ENCODE measurements around the gene PARVB.

PARVB gene

DNA sequence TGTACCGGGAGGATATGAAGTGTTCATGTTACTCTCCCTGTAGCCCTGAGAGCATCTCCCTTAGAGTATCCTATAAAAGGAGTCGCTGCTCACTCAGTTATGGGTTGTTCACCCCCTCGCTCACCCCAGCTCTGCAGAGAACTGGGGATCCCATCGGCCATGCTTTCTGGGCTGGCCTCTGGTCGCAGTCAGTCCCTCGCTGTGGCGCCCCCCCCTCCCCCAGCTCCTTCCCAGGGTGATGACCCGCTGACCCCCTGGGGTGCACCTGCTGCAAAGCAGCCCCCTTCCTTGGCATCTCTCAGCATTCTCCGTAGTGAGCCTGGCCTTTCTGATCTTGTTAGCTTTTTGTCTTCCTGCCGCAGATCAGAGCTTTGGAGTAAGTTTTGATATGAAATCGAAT lies 146.4 kb downstream of the PARVB start:
- TF ChIP-seq, protein P1, sequence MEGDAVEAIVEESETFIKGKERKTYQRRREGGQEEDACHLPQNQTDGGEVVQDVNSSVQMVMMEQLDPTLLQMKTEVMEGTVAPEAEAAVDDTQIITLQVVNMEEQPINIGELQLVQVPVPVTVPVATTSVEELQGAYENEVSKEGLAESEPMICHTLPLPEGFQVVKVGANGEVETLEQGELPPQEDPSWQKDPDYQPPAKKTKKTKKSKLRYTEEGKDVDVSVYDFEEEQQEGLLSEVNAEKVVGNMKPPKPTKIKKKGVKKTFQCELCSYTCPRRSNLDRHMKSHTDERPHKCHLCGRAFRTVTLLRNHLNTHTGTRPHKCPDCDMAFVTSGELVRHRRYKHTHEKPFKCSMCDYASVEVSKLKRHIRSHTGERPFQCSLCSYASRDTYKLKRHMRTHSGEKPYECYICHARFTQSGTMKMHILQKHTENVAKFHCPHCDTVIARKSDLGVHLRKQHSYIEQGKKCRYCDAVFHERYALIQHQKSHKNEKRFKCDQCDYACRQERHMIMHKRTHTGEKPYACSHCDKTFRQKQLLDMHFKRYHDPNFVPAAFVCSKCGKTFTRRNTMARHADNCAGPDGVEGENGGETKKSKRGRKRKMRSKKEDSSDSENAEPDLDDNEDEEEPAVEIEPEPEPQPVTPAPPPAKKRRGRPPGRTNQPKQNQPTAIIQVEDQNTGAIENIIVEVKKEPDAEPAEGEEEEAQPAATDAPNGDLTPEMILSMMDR (IDR thresholded peaks at IDR 0.05; ENCODE audit: insufficient read depth, low read length, missing control alignments) = no peak
- no peak for DNase-seq (ENCODE audit: low read depth, low spot score)
- ChIA-PET POLR2A (no interaction called here), CTCF (no interaction called here)
- no peak overlapping the region for H3K4me3 ChIP-seq (ENCODE audit: low read depth, low read length)

DNA sequence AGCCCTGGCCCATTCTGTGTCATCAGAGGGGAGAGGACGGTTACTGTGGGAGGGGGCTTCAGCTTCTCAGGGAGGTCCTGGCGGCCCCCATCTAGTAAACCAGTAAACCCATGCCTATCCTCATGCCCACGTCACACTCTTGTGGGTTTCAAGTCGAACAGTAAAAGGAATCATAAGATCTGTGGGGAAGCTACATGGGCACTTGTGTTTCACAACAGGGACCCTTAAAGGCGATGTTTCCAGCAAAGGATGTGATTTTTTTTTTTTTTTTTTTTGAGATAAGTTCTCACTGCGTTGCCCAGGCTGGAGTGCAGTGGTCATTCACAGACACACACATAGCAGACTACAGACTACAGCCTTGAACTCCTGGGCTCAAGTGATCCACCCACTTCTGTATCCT lies 147.5 kb downstream of the PARVB start:
- ChIA-PET POLR2A (no interaction called here), CTCF (interaction anchor here (0.7 kb wide), 1 partner anchor 401 kb away, joined by 3 read pairs; no protein-coding TSS in a partner anchor)
- DNase-seq (ENCODE audit: low read depth, low spot score) = no peak
- TF ChIP-seq, protein P1 (IDR thresholded peaks at IDR 0.05; ENCODE audit: insufficient read depth, low read length, missing control alignments) = no peak
- no peak overlapping the region for H3K4me3 ChIP-seq (ENCODE audit: low read depth, low read length)

DNA sequence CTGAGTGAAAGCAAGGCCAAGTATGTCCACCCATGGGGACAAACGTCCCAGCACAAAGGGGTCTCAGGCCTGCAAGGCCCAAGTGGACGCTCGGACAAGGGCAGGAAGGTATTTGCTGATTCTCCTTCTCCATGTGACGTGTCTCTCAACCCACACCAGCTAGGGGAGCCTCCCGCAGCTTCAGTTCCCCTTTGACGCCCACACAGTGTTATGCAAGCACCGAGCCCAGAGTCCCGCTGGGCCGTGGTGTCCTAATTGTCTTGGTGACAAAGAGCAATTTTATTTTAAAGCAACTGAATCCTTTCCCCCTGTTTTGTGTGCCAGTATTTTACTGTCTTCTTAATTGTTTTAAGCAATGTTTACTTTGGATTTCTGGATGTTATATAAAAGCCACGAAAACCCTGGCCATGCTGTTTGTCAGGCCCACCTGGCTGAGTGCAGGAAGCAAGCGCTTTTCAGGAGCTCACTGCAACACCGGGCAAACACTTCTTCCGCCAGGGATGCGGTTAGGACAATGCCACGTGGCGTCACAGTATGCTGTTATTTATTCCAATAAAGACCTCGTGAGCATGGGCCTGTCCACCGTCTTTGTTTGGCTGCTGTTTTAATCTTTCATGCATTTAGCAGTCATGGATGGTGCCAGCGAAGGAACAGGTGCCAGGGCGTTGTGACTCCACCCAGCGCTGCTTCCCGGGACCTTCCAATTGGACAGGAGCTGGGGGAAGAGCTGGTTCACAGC lies 148.4 kb downstream of the PARVB start:
- H3K4me3 ChIP-seq (ENCODE audit: low read depth, low read length) = no peak overlapping the region
- TF ChIP-seq, protein P1 (IDR thresholded peaks at IDR 0.05; ENCODE audit: insufficient read depth, low read length, missing control alignments) = no peak
- ChIA-PET CTCF (interaction anchor here (0.8 to 1.3 kb wide), 2 partner anchors 91 to 985 kb away, joined by 3 read pairs; no protein-coding TSS in a partner anchor), POLR2A (no interaction called here)
- no peak for DNase-seq (ENCODE audit: low read depth, low spot score)

DNA sequence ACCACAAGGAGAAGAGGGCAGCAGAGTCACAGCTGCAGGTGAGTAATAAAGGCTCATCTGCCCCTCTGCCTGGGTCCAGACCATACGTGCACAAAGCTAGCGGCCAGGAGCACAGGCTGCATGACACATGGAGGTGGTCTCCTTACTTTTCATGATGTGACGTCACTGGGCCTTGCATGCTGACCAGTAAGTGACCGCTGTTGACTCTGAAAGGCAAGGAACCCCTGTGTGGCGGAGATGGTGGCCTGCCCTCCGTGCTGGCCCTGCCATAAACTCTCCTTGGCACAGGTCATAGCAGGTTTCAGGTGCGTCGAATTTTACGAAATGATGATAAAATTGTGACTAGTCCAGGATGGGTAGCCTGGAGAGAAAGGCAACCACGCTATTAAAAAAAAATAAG lies 149.1 kb downstream of the PARVB start:
- TF ChIP-seq, protein P1 (IDR thresholded peaks at IDR 0.05; ENCODE audit: insufficient read depth, low read length, missing control alignments) = no peak
- ChIA-PET CTCF (interaction anchor here (0.8 to 1.3 kb wide), 3 partner anchors 8 to 985 kb away, joined by 3 read pairs; no protein-coding TSS in a partner anchor), POLR2A (no interaction called here)
- H3K4me3 ChIP-seq (ENCODE audit: low read depth, low read length) = no peak overlapping the region
- DNase-seq (ENCODE audit: low read depth, low spot score) = no peak

DNA sequence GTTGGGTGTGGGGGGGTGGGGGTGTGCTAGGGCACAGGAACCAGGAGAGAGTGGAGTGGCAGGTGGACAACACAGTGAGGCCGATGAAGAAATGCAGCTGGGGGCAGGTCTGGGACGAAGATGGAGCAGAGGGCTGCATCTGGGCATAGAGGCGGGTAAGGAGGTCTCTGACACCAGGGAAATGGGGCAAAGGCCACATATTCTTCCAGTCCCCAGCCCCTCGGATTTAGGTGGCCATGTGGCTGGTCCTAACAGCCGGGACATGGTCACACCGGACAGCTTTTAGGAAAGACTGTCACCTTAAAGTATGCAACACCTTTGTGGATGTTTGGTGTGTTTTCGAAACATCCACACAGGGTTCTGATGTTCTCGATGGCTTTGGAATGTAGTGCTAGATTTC lies 151.6 kb downstream of the PARVB start:
- POLR2A ChIA-PET = no interaction called here
- H3K4me3 ChIP-seq (ENCODE audit: low read depth, low read length) = no peak overlapping the region
- CTCF ChIA-PET = no interaction called here
- DNase-seq (ENCODE audit: low read depth, low spot score) = no peak
- TF ChIP-seq, protein P1 (IDR thresholded peaks at IDR 0.05; ENCODE audit: insufficient read depth, low read length, missing control alignments) = no peak

DNA sequence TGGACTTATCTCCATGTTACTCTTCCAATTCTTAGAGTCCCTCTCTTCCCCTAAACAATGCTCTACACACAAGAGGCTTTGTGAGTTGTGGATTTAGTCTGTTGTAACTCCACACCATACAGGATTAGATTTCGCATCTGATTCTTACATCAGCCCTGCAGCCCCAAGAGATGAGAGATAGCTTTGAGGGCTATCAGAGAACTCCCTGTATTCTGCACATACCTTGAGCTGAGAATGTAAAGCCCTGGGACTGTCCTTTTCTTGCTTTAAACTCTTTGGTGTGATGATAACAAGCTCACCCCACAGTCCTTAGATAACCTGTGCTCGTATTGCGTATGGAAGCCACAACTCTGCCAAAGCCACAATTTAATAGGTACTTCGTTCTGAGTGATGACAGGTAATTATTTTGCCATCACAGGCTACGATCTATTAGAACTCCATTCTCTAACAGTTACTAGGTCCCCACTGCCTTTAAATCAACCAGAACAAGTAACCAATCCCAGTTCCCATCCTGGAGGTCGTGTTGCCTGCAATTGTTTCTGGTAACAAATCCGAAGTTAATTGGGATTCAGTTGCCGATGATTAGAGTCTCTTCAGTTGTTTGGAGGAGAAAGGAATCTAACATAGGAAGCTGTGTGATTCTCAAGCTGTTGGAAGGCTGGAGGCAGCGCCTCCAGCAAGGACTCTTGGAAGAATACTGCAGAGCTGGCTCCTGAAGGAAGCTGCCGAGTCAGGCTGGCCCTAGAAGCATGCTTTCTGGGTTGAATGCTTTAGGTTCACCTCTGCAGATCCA lies 155.3 kb downstream of the PARVB start:
- DNase-seq (ENCODE audit: low read depth, low spot score) = no peak
- CTCF ChIA-PET = interaction anchor here (0.9 kb wide), 1 partner anchor 388 kb away, joined by 3 read pairs; no protein-coding TSS in a partner anchor

More for the DNA sequence above, 155.3 kb downstream of the PARVB start:
- POLR2A ChIA-PET = no interaction called here
- TF ChIP-seq, protein P1 (IDR thresholded peaks at IDR 0.05; ENCODE audit: insufficient read depth, low read length, missing control alignments) = no peak
- no peak overlapping the region for H3K4me3 ChIP-seq (ENCODE audit: low read depth, low read length)
